ENCODE results near the gene FLVCR2.

Gene FLVCR2

DNA sequence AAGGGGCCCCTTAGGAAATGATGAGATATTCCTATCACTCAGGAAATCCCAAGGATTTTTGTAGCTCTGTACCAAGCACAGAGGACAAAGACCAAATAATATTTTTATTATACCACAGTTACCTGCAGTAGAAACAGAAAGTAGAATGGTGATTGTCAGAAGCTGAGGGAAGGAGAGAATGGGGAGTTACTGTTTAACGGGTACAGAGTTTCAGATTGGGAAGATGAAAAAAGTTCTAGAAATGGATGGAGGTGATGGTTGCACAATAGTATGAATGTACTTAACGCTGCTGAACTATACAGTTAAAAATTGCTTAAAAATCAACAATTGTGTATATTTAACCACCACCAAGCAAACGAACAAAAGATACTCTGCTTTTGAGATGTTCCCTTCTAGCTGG, 24.1 kb downstream of the FLVCR2 start:
- no peak overlapping the region for H3K9ac ChIP-seq (ENCODE audit: low read length)
- no peaks in the 10 kb centered on the region for H3K9me2 ChIP-seq (replicated peaks; ENCODE audit: insufficient read depth, low read length)
- no peaks in the 10 kb centered on the region for H3K36me3 ChIP-seq (replicated peaks; ENCODE audit: insufficient read depth, low read length)
- no peak overlapping the region for H3K27ac ChIP-seq (ENCODE audit: low read length)
- H3F3A ChIP-seq (ENCODE audit: insufficient read depth, low read length), result no peaks in the 10 kb centered on the region
- H2AFZ ChIP-seq (ENCODE audit: low read length), result no peak overlapping the region
- H3K4me3 ChIP-seq (ENCODE audit: low read length), result no peak overlapping the region
- H3K9me3 ChIP-seq (replicated peaks; ENCODE audit: insufficient read depth, low read length), result no peaks in the 10 kb centered on the region
- no peak overlapping the region for H3K4me2 ChIP-seq (ENCODE audit: low read depth, low read length)
- H3K4me1 ChIP-seq (ENCODE audit: low read length), result no peaks in the 10 kb centered on the region
- no peak for DNase-seq
- TF ChIP-seq CTCF (IDR thresholded peaks at IDR 0.05; ENCODE audit: low read length) (no peak), EZH2 (optimal IDR thresholded peaks at IDR 0.05; ENCODE audit: low read depth, low read length) (no peak), EZH2phosphoT487 (IDR thresholded peaks at IDR 0.05; ENCODE audit: low read length) (no peak)
- no peaks in the 10 kb centered on the region for H3K79me2 ChIP-seq (ENCODE audit: low read length)
- H3K27me3 ChIP-seq (replicated peaks; ENCODE audit: insufficient read depth, low read length), result no peaks in the 10 kb centered on the region
- H4K20me1 ChIP-seq (ENCODE audit: insufficient read depth, low read length), result no peaks in the 10 kb centered on the region

DNA sequence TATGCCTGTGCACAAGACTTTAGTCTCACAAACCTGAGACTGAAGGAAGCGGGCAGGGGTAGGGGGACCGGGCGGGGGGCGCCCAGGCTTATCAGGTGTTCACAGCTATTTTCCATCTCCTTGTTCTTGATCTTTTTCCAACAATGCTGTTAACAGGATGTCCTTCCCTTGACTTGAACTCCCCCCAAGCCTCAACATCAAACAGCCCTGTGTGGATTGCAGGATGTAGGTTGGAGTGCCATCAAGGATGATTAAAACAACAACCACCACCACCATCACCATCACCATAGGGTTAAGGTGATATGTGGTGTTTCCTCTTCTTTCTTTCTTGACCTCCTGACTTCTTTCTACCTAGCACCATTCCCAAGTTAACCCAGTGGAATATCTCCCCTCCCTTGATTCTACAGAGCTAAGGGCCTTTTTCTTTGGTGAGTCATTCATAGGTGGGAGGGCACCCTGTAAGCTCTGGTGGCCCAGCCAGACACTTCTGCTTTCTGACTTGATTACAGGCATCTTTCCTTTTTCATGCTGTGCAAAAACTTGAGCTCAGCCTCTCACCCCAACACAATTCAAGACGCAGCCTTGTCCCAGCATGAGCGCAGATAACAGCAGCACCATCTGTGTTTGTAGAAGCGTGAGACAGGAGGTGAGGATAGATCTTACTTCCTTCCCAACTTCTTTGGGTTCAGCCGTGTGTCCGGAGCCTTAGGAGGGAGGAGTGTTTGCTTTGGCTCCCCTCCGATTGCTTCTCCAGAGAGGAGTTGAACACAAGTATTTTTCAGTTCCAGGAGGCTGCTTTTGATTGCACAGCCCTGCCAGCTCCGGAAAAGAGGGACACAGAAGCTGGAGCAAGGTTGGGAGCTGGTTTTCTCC, 26.8 kb downstream of the FLVCR2 start:
- Histone ChIP-seq H3F3A (ENCODE audit: insufficient read depth, low read length) (no peaks in the 10 kb centered on the region), H3K79me2 (ENCODE audit: low read length) (no peaks in the 10 kb centered on the region), H4K20me1 (ENCODE audit: insufficient read depth, low read length) (no peaks in the 10 kb centered on the region), H3K9ac (ENCODE audit: low read length) (no peak overlapping the region), H3K36me3 (replicated peaks; ENCODE audit: insufficient read depth, low read length) (no peaks in the 10 kb centered on the region), H2AFZ (ENCODE audit: low read length) (no peak overlapping the region), H3K4me1 (ENCODE audit: low read length) (no peaks in the 10 kb centered on the region), H3K9me2 (replicated peaks; ENCODE audit: insufficient read depth, low read length) (no peaks in the 10 kb centered on the region), H3K27me3 (replicated peaks; ENCODE audit: insufficient read depth, low read length) (no peaks in the 10 kb centered on the region), H3K4me3 (ENCODE audit: low read length) (no peak overlapping the region), H3K27ac (ENCODE audit: low read length) (no peak overlapping the region), H3K9me3 (replicated peaks; ENCODE audit: insufficient read depth, low read length) (no peaks in the 10 kb centered on the region), H3K4me2 (ENCODE audit: low read depth, low read length) (no peak overlapping the region)
- no peak for DNase-seq
- TF ChIP-seq CTCF (IDR thresholded peaks at IDR 0.05; ENCODE audit: low read length) (no peak), EZH2 (optimal IDR thresholded peaks at IDR 0.05; ENCODE audit: low read depth, low read length) (no peak), EZH2phosphoT487 (IDR thresholded peaks at IDR 0.05; ENCODE audit: low read length) (no peak)

DNA sequence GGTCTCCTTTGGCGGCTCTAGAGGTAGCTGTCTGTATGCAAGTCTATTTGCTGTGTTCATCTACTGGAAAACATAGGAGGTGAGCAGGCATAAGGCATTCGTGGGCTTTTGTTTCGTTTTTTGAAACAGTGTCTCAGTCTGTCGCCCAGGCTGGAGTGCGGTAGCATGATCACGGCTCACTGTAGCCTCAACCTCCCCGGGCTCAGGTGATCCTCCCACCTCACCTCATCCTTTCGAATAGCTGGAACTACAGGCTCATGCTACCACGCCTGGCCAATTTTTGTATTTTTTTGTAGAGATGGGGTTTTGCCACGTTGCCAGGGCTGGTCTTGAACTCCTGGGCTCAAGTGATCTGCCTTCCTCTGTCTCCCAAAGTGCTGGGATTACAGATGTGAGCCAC, 27.5 kb downstream of the FLVCR2 start:
- H3K4me3 ChIP-seq (ENCODE audit: low read length), result no peak overlapping the region
- H3K9ac ChIP-seq (ENCODE audit: low read length), result no peak overlapping the region
- no peaks in the 10 kb centered on the region for H3K9me3 ChIP-seq (replicated peaks; ENCODE audit: insufficient read depth, low read length)
- no peaks in the 10 kb centered on the region for H3K27me3 ChIP-seq (replicated peaks; ENCODE audit: insufficient read depth, low read length)
- no peak overlapping the region for H3K4me2 ChIP-seq (ENCODE audit: low read depth, low read length)
- no peaks in the 10 kb centered on the region for H3K79me2 ChIP-seq (ENCODE audit: low read length)
- H3K27ac ChIP-seq (ENCODE audit: low read length), result no peak overlapping the region
- TF ChIP-seq EZH2phosphoT487 (IDR thresholded peaks at IDR 0.05; ENCODE audit: low read length) (no peak), EZH2 (optimal IDR thresholded peaks at IDR 0.05; ENCODE audit: low read depth, low read length) (no peak)
- H3F3A ChIP-seq (ENCODE audit: insufficient read depth, low read length), result no peaks in the 10 kb centered on the region
- no peaks in the 10 kb centered on the region for H3K4me1 ChIP-seq (ENCODE audit: low read length)
- H3K9me2 ChIP-seq (replicated peaks; ENCODE audit: insufficient read depth, low read length), result no peaks in the 10 kb centered on the region
- H4K20me1 ChIP-seq (ENCODE audit: insufficient read depth, low read length), result no peaks in the 10 kb centered on the region
- no peak overlapping the region for H2AFZ ChIP-seq (ENCODE audit: low read length)
- DNase-seq, result no peak
- no peaks in the 10 kb centered on the region for H3K36me3 ChIP-seq (replicated peaks; ENCODE audit: insufficient read depth, low read length)

- TF ChIP-seq EZH2phosphoT487 (IDR thresholded peaks at IDR 0.05; ENCODE audit: low read length) (no peak), CTCF (IDR thresholded peaks at IDR 0.05; ENCODE audit: low read length) (no peak)
- H3K4me3 ChIP-seq (ENCODE audit: low read length), result no peak overlapping the region
- no peak overlapping the region for H3K4me2 ChIP-seq (ENCODE audit: low read depth, low read length)
Observed at GRCh38 chr14:75607044-75607443, 28.6 kb downstream of the FLVCR2 start.

More at GRCh38 chr14:75607044-75607443, 28.6 kb downstream of the FLVCR2 start:
- DNase-seq, result no peak
- Histone ChIP-seq H3K9me2 (replicated peaks; ENCODE audit: insufficient read depth, low read length) (no peaks in the 10 kb centered on the region), H3K27ac (ENCODE audit: low read length) (no peak overlapping the region), H3K9me3 (replicated peaks; ENCODE audit: insufficient read depth, low read length) (no peaks in the 10 kb centered on the region), H3K27me3 (replicated peaks; ENCODE audit: insufficient read depth, low read length) (no peaks in the 10 kb centered on the region), H3K4me1 (ENCODE audit: low read length) (no peaks in the 10 kb centered on the region), H4K20me1 (ENCODE audit: insufficient read depth, low read length) (no peaks in the 10 kb centered on the region), H2AFZ (ENCODE audit: low read length) (no peak overlapping the region), H3F3A (ENCODE audit: insufficient read depth, low read length) (no peaks in the 10 kb centered on the region), H3K9ac (ENCODE audit: low read length) (no peak overlapping the region), H3K36me3 (replicated peaks; ENCODE audit: insufficient read depth, low read length) (no peaks in the 10 kb centered on the region), H3K79me2 (ENCODE audit: low read length) (no peaks in the 10 kb centered on the region)

Measured in MM.1S (cell line).